Left renal cortex interstitium (tissue), 4 donors: Measurements from ENCODE around the gene GJD3. TPM values are rescaled to one million over a fixed set of nuclear protein-coding genes. Genes with fewer than 3 reads are reported as not detected.

ENCODE experiments used
- DNase-seq, 4 donors: peaks; one replicate each; pipeline ENCODE4 v3.0.0-alpha.2; 2013; ENCODE audit warnings: low read depth in 4 of 4, low spot score in 2 of 4, missing footprints in 1 of 4
- polyA plus RNA-seq, 4 donors: library from polyadenylated mRNA; unstranded; fragments of 120-200 nt; gene quantifications; one replicate each; pipeline ENCODE4 v1.2.1, GENCODE V29; 2013; ENCODE audit not compliant: insufficient read length in 4 of 4

GJD3 gene
- polyA plus RNA-seq, 4 donors: not detected

GRCh38 chr17:40315206-40315605 is 49.3 kb downstream of the GJD3 start:
- no peak for DNase-seq

- DNase-seq: no peak
Observed at GRCh38 chr17:40314584-40314956, 50.0 kb downstream of the GJD3 start.

GRCh38 chr17:40313668-40314583 is 50.6 kb downstream of the GJD3 start:
- DNase-seq: no peak

Other genes starting within 250 kb of the GJD3 start
- 100 to 1,000 TPM; 126 to 181 (median 166) TPM for gene MSL1, start 242.8 kb downstream of the GJD3 start, polyA plus RNA-seq
- 100 to 1,000 TPM in 2 of 4 donors, 10 to 100 TPM in 2; 88.0 to 124 (median 101) TPM for gene CASC3, start 224.2 kb downstream of the GJD3 start, polyA plus RNA-seq
- 10 to 100 TPM in 2 of 4 donors, 1 to 10 TPM in 2; 6.3 to 17.1 (median 11.3) TPM for gene RAPGEFL1, start 187.3 kb downstream of the GJD3 start, polyA plus RNA-seq
- gene WIPF2, start 145.4 kb downstream of the GJD3 start, polyA plus RNA-seq: 10 to 100 TPM; 26.1 to 32.8 (median 29.1) TPM
- gene CDC6, start 76.9 kb downstream of the GJD3 start, polyA plus RNA-seq: 10 to 100 TPM; 19.9 to 24.2 (median 23.3) TPM
- gene RARA, start 55.6 kb downstream of the GJD3 start, polyA plus RNA-seq: 10 to 100 TPM; 35.1 to 42.9 (median 39.2) TPM
- gene TOP2A, start 53.2 kb upstream of the GJD3 start, polyA plus RNA-seq: 100 to 1,000 TPM; 157 to 182 (median 167) TPM
- 100 to 1,000 TPM; 326 to 393 (median 358) TPM for gene IGFBP4, start 78.7 kb upstream of the GJD3 start, polyA plus RNA-seq
- gene TNS4, start 136.9 kb upstream of the GJD3 start, polyA plus RNA-seq: under 1 TPM; 0.05 to 0.32 (median 0.14) TPM
- gene CCR7, start 200.7 kb upstream of the GJD3 start, polyA plus RNA-seq: under 1 TPM; 0.34 to 0.48 (median 0.44) TPM